Heart left ventricle (tissue), 13 donors: ENCODE measurements around the gene FMN2.

Experiments used
- CTCF ChIP-seq, 12 donors: fragments of 200-600 bp; sonication (generic) in 4 of 12; IDR thresholded peaks; one replicate each; pipeline versions ENCODE4 v1.5.0 to v1.8.0; 2018 to 2022; ENCODE audit warnings: antibody characterized with exemption in 12 of 12, mild to moderate bottlenecking in 5 of 12
- POLR2A ChIP-seq, 2 donors: fragments of 450-650 bp; IDR thresholded peaks; one replicate each; pipeline ENCODE4 v1.6.1; 2017; ENCODE audit warnings: antibody characterized with exemption in 2 of 2, mild to moderate bottlenecking in 2 of 2, moderate library complexity in 2 of 2
- donor health status: ischemic (EF 13 %, LVEDD 7.1; RV severe dilation, severe dysfunction).
- donor health status: DM: no; HTN: yes; CAD: no.
- donor health status: DM: no; HTN: no; CAD: no.
- donor health status: ischemic (EF 25% LVEDD 6.9; RV normal size, moderate dysfunction).
- donor health status: ischemic (EF 25% LVEDD 5.7; RV mildly dilated, moderate dysfunction).
- donor health status: ischemic (EF 35%, LVEDD 5.7; RV mildly dilated, moderate dysfunction).
- donor health status: nonischemic (EF 11% LVEDD 7.7; RV severe dilation, severe dysfunction).
- donor health status: DM: yes; HTN: yes; CAD: no.
- donor health status: PGD.
- donor health status: ischemic (EF 29% LVEDD 5.4; RV normal size, mild dysfunction).
- donor health status: nonischemic (EF 23%, LVEDD 6.1; RV moderate dilation, normal function).

- no peak for TF ChIP-seq POLR2A (IDR thresholded peaks at IDR 0.05)
- TF ChIP-seq CTCF (IDR thresholded peaks at IDR 0.05) = no peak
Measured at GRCh38 chr1:240070188-240070587, 21.5 kb upstream of the FMN2 start.
